ENCODE results near the gene GNB1L.

Gene GNB1L

GRCh38 chr22:19747551-19747950 is 107.1 kb downstream of the GNB1L start:
- DNase-seq (ENCODE audit: low read depth, low spot score) = no peak
- no peak for TF ChIP-seq CTCF (IDR thresholded peaks at IDR 0.05; ENCODE audit: low read depth, low read length)
- H3K4me3 ChIP-seq (ENCODE audit: low read depth, low read length) = no peak overlapping the region
- in situ Hi-C loops (cut with HindIII; ENCODE audit: low sequenced_read_pairs) = no loop called here

DNA sequence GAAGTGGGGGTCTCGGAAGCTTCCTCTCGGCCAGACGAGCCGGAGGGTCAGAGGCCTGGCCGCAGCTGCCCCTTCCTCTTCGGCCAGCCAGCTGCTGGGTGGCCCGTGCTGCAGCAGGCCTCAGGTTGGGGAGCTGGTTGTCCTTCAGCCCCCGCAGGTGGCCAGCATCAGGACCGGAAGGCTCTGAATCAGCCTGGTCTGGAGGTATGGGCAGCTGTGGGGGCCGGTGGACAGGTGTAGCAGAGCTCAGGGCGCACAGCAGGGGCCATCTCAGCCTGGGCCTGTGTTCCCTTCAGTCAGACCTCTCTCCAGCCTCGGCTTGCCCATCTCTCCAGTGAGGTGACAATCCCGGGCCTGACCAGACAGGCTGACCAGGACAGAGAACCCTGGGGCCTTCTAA is 107.9 kb downstream of the GNB1L start:
- no peak overlapping the region for H3K4me3 ChIP-seq (ENCODE audit: low read depth, low read length)
- in situ Hi-C loops (cut with HindIII; ENCODE audit: low sequenced_read_pairs) = no loop called here
- DNase-seq (ENCODE audit: low read depth, low spot score) = no peak
- no peak for TF ChIP-seq CTCF (IDR thresholded peaks at IDR 0.05; ENCODE audit: low read depth, low read length)

- in situ Hi-C loops (cut with HindIII; ENCODE audit: low sequenced_read_pairs) = no loop called here
- no peak for DNase-seq (ENCODE audit: low read depth, low spot score)
- TF ChIP-seq CTCF (IDR thresholded peaks at IDR 0.05; ENCODE audit: low read depth, low read length) = no peak
- H3K4me3 ChIP-seq (ENCODE audit: low read depth, low read length) = no peak overlapping the region
These were observed 109.2 kb downstream of the GNB1L start for GRCh38 chr22:19745155-19746101.

GRCh38 chr22:19744350-19745006 is 110.2 kb downstream of the GNB1L start:
- DNase-seq (ENCODE audit: low read depth, low spot score) = no peak
- TF ChIP-seq CTCF (IDR thresholded peaks at IDR 0.05; ENCODE audit: low read depth, low read length) = no peak
- H3K4me3 ChIP-seq (ENCODE audit: low read depth, low read length) = no peak overlapping the region
- in situ Hi-C loops (cut with HindIII; ENCODE audit: low sequenced_read_pairs) = no loop called here

- no peak for TF ChIP-seq CTCF (IDR thresholded peaks at IDR 0.05; ENCODE audit: low read depth, low read length)
- in situ Hi-C loops (cut with HindIII; ENCODE audit: low sequenced_read_pairs) = no loop called here
- no peak overlapping the region for H3K4me3 ChIP-seq (ENCODE audit: low read depth, low read length)
- DNase-seq (ENCODE audit: low read depth, low spot score) = no peak
These were observed 111.0 kb downstream of the GNB1L start for GRCh38 chr22:19743651-19744050.

GRCh38 chr22:19743081-19743480 is 111.6 kb downstream of the GNB1L start:
- DNase-seq (ENCODE audit: low read depth, low spot score) = no peak
- in situ Hi-C loops (cut with HindIII; ENCODE audit: low sequenced_read_pairs) = no loop called here
- no peak for TF ChIP-seq CTCF (IDR thresholded peaks at IDR 0.05; ENCODE audit: low read depth, low read length)
- H3K4me3 ChIP-seq (ENCODE audit: low read depth, low read length) = no peak overlapping the region

Data from astrocyte of the spinal cord (primary cell).